Neural progenitor cell (in vitro differentiated cells): Measurements from ENCODE around the gene ABCC4. TPM values are rescaled to one million over a fixed set of nuclear protein-coding genes. Genes with fewer than 3 reads are reported as not detected.
A peak's percentile ranks its signal among the peaks of the same experiment; 100 is the strongest.
"Not testable (repeated sequence)": the region's sequence is repeated elsewhere in the genome, so short reads cannot be mapped to it uniquely, and the experiment has no call there.

ENCODE experiments used
- DNase-seq: peaks from one replicate; pipeline ENCODE4 v3.0.0-alpha.2; 2016; ENCODE audit warnings: low spot score
- H2AFZ ChIP-seq: fragments of 200-600 bp; sonication (generic); replicated peaks from 2 replicates; pipeline ENCODE4 v1.6.1; 2016; ENCODE audit warnings: antibody characterized with exemption
- H3F3A ChIP-seq: fragments of 200-600 bp; sonication (generic); 2 replicates; pipeline ENCODE4 v1.6.1; 2016; ENCODE audit warnings: antibody characterized with exemption, low read depth
- H3K27ac ChIP-seq: fragments of 200-600 bp; sonication (generic); 2 replicates; pipeline ENCODE4 v1.5.1; 2016; ENCODE audit warnings: mild to moderate bottlenecking
- H3K27me3 ChIP-seq: fragments of 200-600 bp; sonication (generic); 2 replicates; pipeline ENCODE4 v1.6.1; 2016; ENCODE audit warnings: mild to moderate bottlenecking, moderate library complexity
- H3K36me3 ChIP-seq: fragments of 200-600 bp; sonication (generic); 2 replicates; pipeline ENCODE4 v1.5.1; 2016
- H3K4me1 ChIP-seq: fragments of 200-600 bp; sonication (generic); 2 replicates; pipeline ENCODE4 v1.6.1; 2016; ENCODE audit warnings: mixed run types
- H3K4me2 ChIP-seq: fragments of 200-600 bp; sonication (generic); 2 replicates; pipeline ENCODE4 v1.6.1; 2016
- H3K4me3 ChIP-seq: fragments of 200-600 bp; sonication (generic); 2 replicates; pipeline ENCODE4 v1.5.1; 2016
- H3K79me2 ChIP-seq: fragments of 200-600 bp; sonication (generic); 2 replicates; pipeline ENCODE4 v1.6.1; 2016; ENCODE audit warnings: low read depth
- H3K9ac ChIP-seq: fragments of 200-600 bp; sonication (generic); 2 replicates; pipeline ENCODE4 v1.6.1; 2016
- H3K9me3 ChIP-seq: fragments of 200-600 bp; sonication (generic); 2 replicates; pipeline ENCODE4 v1.5.1; 2016; ENCODE audit warnings: low read depth
- H4K20me1 ChIP-seq: fragments of 200-600 bp; sonication (generic); 2 replicates; pipeline ENCODE4 v1.6.1; 2016; ENCODE audit warnings: low read depth
- H3K27ac Mint-ChIP-seq: 3 replicates; pipeline ENCODE4 v1.8.0; 2021; ENCODE audit warnings: mixed read lengths
- H3K27me3 Mint-ChIP-seq: 2 replicates; pipeline ENCODE4 v1.8.0; 2022; ENCODE audit warnings: low read depth, mild to moderate bottlenecking, inconsistent platforms, moderate library complexity, mixed read lengths; ENCODE audit not compliant: insufficient read depth
- H3K36me3 Mint-ChIP-seq: 3 replicates; pipeline ENCODE4 v1.8.0; 2021; ENCODE audit warnings: mixed read lengths
- H3K4me1 Mint-ChIP-seq: 3 replicates; pipeline ENCODE4 v1.8.0; 2021; ENCODE audit warnings: mixed read lengths
- H3K4me3 Mint-ChIP-seq: 3 replicates; pipeline ENCODE4 v1.8.0; 2021; ENCODE audit warnings: mild to moderate bottlenecking, moderate library complexity, mixed read lengths
- H3K9me3 Mint-ChIP-seq: 3 replicates; pipeline ENCODE4 v1.8.0; 2020; ENCODE audit warnings: mixed read lengths
- EZH2 ChIP-seq: fragments of 200-600 bp; sonication (generic); IDR thresholded peaks from 2 replicates; pipeline ENCODE4 v1.6.1; 2017; ENCODE audit warnings: antibody characterized with exemption, mild to moderate bottlenecking, moderate library complexity
- EZH2phosphoT487 ChIP-seq: fragments of 200-600 bp; sonication (generic); IDR thresholded peaks from 2 replicates; pipeline ENCODE4 v1.6.1; 2017; ENCODE audit warnings: antibody characterized with exemption
- total RNA-seq: library from RNA; depleted of rRNA; stranded (reverse); fragments of >200 nt; gene quantifications from 2 replicates; pipeline ENCODE4 v1.2.3, GENCODE V29; 2015; ENCODE audit warnings: low replicate concordance
- TF ChIP-seq, protein P1 (sequence below): fragments of 200-600 bp; sonication (generic); IDR thresholded peaks from 2 replicates; pipeline ENCODE4 v1.5.1; 2017; ENCODE audit warnings: antibody characterized with exemption, mild to moderate bottlenecking

Gene ABCC4
- total RNA-seq, 1 donor from 2014 or later, result 23.6 TPM

DNA sequence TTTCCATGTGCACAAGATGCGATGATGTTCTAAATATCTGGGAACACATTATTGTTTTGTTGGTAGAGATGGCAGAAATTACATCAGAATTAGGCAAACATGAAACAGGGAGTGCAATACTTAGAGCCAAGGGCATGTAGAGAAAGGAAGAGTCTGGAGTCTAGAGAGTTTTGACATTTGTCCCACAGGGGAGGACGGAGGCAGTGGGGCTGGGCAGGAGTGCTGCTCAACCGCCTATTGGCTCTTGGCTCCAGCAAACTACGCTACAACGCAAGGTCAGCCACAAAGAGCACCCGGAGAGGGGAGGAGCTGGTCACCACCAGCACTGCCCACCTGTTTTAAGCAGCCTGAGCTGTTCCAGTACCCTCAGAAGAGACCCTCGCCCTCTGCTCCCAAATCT lies 108.3 kb downstream of the ABCC4 start:
- peaks cover 7% of the 10 kb centered on the region for H3K4me1 ChIP-seq
- no peaks in the 10 kb centered on the region for H3K36me3 Mint-ChIP-seq

DNA sequence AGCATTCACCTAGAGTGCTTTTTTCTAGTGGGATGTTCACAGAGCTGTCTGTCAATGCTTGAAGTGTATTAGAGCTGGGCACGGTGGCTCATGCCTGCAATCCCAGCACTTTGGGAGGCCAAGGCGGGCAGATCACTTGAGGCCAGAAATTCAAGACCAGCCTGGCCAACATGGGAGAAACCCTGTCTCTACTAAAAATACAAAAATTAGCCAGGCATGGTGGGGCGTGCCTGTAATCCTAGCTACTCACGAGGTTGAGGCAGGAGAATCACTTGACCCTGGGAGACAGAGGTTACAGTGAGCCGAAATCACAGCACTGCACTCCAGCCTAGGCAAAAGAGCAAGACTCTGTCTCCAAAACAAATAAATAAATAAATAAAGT lies 108.7 kb downstream of the ABCC4 start:
- not testable (repeated sequence) for H3K4me1 Mint-ChIP-seq, H3F3A ChIP-seq, H3K27me3 ChIP-seq, H3K36me3 Mint-ChIP-seq, H3K4me3 ChIP-seq, H3K4me3 Mint-ChIP-seq, H3K36me3 ChIP-seq, H3K27me3 Mint-ChIP-seq, H3K79me2 ChIP-seq, H3K9me3 ChIP-seq, H3K4me2 ChIP-seq, H3K27ac Mint-ChIP-seq, H4K20me1 ChIP-seq, H3K9me3 Mint-ChIP-seq, H3K4me1 ChIP-seq, DNase-seq, H3K27ac ChIP-seq, H3K9ac ChIP-seq
- peak overlapping the region; percentile 43 for H2AFZ ChIP-seq

More for the DNA sequence above, 108.3 kb downstream of the ABCC4 start:
- Histone ChIP-seq H4K20me1 (no peaks in the 10 kb centered on the region), H3K27me3 (no peaks in the 10 kb centered on the region), H3K9me3 (no peaks in the 10 kb centered on the region), H3K9ac (no peak overlapping the region), H3K4me3 (no peak overlapping the region), H3K79me2 (no peaks in the 10 kb centered on the region), H3K27ac (no peak overlapping the region), H3K36me3 (no peaks in the 10 kb centered on the region), H3K4me2 (no peak overlapping the region), H2AFZ (no peak overlapping the region), H3F3A (peaks cover 4% of the 10 kb centered on the region)
- H3K27ac Mint-ChIP-seq, result no peak overlapping the region
- no peaks in the 10 kb centered on the region for H3K27me3 Mint-ChIP-seq
- H3K9me3 Mint-ChIP-seq, result peaks cover 1% of the 10 kb centered on the region
- H3K4me1 Mint-ChIP-seq, result peaks cover 9% of the 10 kb centered on the region
- no peak overlapping the region for H3K4me3 Mint-ChIP-seq
- TF ChIP-seq, protein P1, sequence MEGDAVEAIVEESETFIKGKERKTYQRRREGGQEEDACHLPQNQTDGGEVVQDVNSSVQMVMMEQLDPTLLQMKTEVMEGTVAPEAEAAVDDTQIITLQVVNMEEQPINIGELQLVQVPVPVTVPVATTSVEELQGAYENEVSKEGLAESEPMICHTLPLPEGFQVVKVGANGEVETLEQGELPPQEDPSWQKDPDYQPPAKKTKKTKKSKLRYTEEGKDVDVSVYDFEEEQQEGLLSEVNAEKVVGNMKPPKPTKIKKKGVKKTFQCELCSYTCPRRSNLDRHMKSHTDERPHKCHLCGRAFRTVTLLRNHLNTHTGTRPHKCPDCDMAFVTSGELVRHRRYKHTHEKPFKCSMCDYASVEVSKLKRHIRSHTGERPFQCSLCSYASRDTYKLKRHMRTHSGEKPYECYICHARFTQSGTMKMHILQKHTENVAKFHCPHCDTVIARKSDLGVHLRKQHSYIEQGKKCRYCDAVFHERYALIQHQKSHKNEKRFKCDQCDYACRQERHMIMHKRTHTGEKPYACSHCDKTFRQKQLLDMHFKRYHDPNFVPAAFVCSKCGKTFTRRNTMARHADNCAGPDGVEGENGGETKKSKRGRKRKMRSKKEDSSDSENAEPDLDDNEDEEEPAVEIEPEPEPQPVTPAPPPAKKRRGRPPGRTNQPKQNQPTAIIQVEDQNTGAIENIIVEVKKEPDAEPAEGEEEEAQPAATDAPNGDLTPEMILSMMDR, result no peak
- TF ChIP-seq EZH2, result no peak
- TF ChIP-seq EZH2phosphoT487, result no peak
- no peak for DNase-seq

DNA sequence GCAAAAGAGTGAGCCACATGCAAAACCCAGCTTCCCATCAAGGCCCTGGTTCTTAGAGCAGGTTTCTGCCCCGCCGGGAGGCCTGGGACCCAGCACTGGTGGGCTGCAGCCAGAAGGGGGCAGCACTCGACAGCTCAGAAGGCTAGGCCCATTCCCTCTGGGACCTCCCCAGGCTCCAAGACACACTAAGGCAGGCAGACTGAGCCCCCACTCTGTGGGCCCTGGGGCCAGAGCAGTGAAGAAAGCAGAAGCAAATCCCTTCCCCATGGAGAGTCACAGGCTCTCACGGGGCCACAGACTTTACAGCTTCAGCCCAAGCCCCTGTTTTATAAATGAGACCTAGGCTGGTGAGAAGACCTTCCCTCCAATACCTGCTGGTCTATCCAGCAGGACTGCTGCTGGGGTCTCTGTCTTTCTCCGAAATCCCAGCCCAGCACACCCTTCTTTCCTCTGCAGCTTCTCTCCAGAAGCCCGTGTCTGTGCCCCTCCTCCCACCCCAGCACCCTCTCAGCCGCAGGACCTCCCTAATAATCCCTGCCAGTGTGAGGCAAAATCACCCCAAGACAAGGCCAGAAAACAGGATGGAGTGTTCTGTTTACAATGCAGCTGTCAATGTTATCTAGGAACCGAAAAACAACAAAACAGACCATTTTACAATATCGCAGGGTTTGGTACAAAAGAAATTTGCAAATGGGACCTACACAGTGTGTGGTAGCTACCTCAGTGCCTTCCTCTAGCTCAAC lies 109.3 kb downstream of the ABCC4 start:
- Histone ChIP-seq H3K4me3 (no peak overlapping the region), H3K4me1 (peaks cover 7% of the 10 kb centered on the region), H3K36me3 (no peaks in the 10 kb centered on the region), H3K9me3 (no peaks in the 10 kb centered on the region), H3K9ac (no peak overlapping the region), H3K79me2 (no peaks in the 10 kb centered on the region), H3K27me3 (no peaks in the 10 kb centered on the region), H3K4me2 (no peak overlapping the region), H3K27ac (no peak overlapping the region), H2AFZ (peak overlapping the region; percentile 43), H3F3A (peaks cover 4% of the 10 kb centered on the region), H4K20me1 (no peaks in the 10 kb centered on the region)
- no peaks in the 10 kb centered on the region for H3K9me3 Mint-ChIP-seq
- H3K27me3 Mint-ChIP-seq, result no peaks in the 10 kb centered on the region
- TF ChIP-seq, protein P1, result peak; percentile 97
- TF ChIP-seq EZH2, result no peak
- TF ChIP-seq EZH2phosphoT487, result no peak
- peaks cover 3% of the 10 kb centered on the region for H3K36me3 Mint-ChIP-seq
- no peak overlapping the region for H3K27ac Mint-ChIP-seq
- H3K4me3 Mint-ChIP-seq, result no peak overlapping the region
- peak; percentile 89 for DNase-seq
- H3K4me1 Mint-ChIP-seq, result peaks cover 9% of the 10 kb centered on the region

DNA sequence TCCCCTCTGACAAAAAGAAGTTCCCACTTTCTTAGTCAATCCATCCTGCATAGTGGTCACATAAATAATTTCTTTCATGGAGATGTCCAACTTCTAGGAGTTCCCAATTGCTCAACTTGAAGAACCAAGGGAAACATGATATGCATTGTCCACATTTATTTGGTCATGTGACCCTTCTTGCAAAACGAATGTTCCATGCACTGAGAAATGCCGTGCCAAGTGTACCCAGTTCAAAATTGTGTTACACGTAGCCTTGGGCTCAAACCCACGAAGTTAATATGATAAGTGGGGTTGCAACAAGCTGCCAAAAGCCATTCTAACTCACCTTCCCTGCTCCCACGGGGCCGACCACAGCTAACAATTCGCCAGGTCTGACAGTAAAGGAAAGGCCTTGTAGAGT lies 113.1 kb downstream of the ABCC4 start:
- Mint-ChIP-seq H3K9me3 (no peaks in the 10 kb centered on the region), H3K36me3 (peaks cover 7% of the 10 kb centered on the region), H3K27ac (no peak overlapping the region), H3K4me3 (no peak overlapping the region), H3K4me1 (peaks cover 20% of the 10 kb centered on the region), H3K27me3 (no peaks in the 10 kb centered on the region)
- no peak for DNase-seq
- Histone ChIP-seq H3K79me2 (no peaks in the 10 kb centered on the region), H2AFZ (no peak overlapping the region), H3F3A (peaks cover 4% of the 10 kb centered on the region), H3K9ac (no peak overlapping the region), H3K4me3 (no peak overlapping the region), H3K36me3 (no peaks in the 10 kb centered on the region), H3K4me2 (no peak overlapping the region), H3K4me1 (peaks cover 12% of the 10 kb centered on the region), H3K27me3 (no peaks in the 10 kb centered on the region), H3K9me3 (no peaks in the 10 kb centered on the region), H3K27ac (no peak overlapping the region), H4K20me1 (no peaks in the 10 kb centered on the region)
- TF ChIP-seq EZH2, result no peak
- TF ChIP-seq, protein P1, result no peak
- TF ChIP-seq EZH2phosphoT487, result no peak
